Psoas muscle (tissue), 8 donors: Measurements from ENCODE around the gene FAAH. TPM values are rescaled to one million over a fixed set of nuclear protein-coding genes. Genes with fewer than 3 reads are reported as not detected.
"Not testable (repeated sequence)": the region's sequence is repeated elsewhere in the genome, so short reads cannot be mapped to it uniquely, and the experiment has no call there.

Source experiments
- ATAC-seq, 4 donors: fragments of 200-7000 bp; cut with Tn5 transposase; one replicate each; pipeline ENCODE4 v1.9.1; 2020; ENCODE audit warnings: moderate library complexity in 3 of 4, mild to moderate bottlenecking in 2 of 4
- DNase-seq, 2 donors: peaks; one replicate each; pipeline ENCODE4 v3.0.0-alpha.2; 2020
- H3K27ac ChIP-seq: fragments of 200-600 bp; one replicate; pipeline ENCODE4 v1.8.0; 2022
- H3K27me3 ChIP-seq, 3 donors: fragments of 200-600 bp in 1 of 3; one replicate each; pipeline versions ENCODE4 v1.6.1 to v1.8.0; 2013 to 2022; ENCODE audit warnings: low read length in 2 of 3, mild to moderate bottlenecking in 2 of 3, moderate library complexity in 1 of 3; ENCODE audit not compliant: insufficient read depth in 3 of 3
- H3K36me3 ChIP-seq, 2 donors: fragments of 200-600 bp in 1 of 2; one replicate each; pipeline versions ENCODE4 v1.6.1 to v1.8.0; 2013 to 2022; ENCODE audit warnings: low read depth in 1 of 2, mild to moderate bottlenecking in 1 of 2, moderate library complexity in 1 of 2; ENCODE audit not compliant: insufficient read depth in 1 of 2
- H3K4me1 ChIP-seq: fragments of 200-600 bp; one replicate; pipeline ENCODE4 v1.8.0; 2022
- H3K4me3 ChIP-seq: fragments of 200-600 bp; one replicate; pipeline ENCODE4 v1.8.0; 2022; ENCODE audit warnings: mild to moderate bottlenecking
- H3K9me3 ChIP-seq: fragments of 200-600 bp; one replicate; pipeline ENCODE4 v1.8.0; 2022
- CTCF ChIP-seq: fragments of 200-600 bp; IDR thresholded peaks from one replicate; pipeline ENCODE4 v1.8.0; 2022; ENCODE audit warnings: antibody characterized with exemption
- WGBS, 3 donors: extraction: QIAGEN DNeasy Blood & Tissue Kit; methylation state at CpG; one replicate each; pipeline versions ENCODE4 v1.1.6 to v1.1.7; 2013; 5-methylcytosine and 5-hydroxymethylcytosine counted together
- intact Hi-C, 2 donors: fragments of 100-400 bp; cut with DNase I; formaldehyde crosslinking; loops; one replicate each; pipeline versions ENCODE4 v1.11.0 to v1.14.2; 2022
- long read RNA-seq, 2 donors: library from polyadenylated mRNA; unstranded; transcript quantifications; one replicate each; pipeline ENCODE4 v2.0.0, GENCODE V29; 2021
- polyA plus RNA-seq, 3 donors: library from polyadenylated mRNA; stranded (reverse); fragments of 200-250 nt; gene quantifications; one replicate each; pipeline ENCODE4 v1.2.3, GENCODE V29; 2013
- total RNA-seq, 4 donors: library from RNA; stranded (reverse); fragmentation: NEBNext Ultra II Directional in 2 of 4; extraction: Animal tissue kit (Norgen Biotek cat#: 25700) in 2 of 4; gene quantifications; one replicate each; pipeline versions ENCODE4 v1.2.1 to v1.2.4, GENCODE V29; 2021 to 2023
- donor health status: healthy with polysubstance abuse.
- donor health status: DM: no; HTN: no; CAD: no; lungs with moderate emphysema.
- donor health status: Bipolar disorder and iron deficiency.
- donor health status: healthy.
- donor health status: DM: yes; HTN: yes; CAD: no.
- donor health status: DM: no; HTN: no; CAD: no.
- donor health status: DM: no; HTN: no; CAD: no.
- donor health status: DM: yes; HTN: yes; CAD: no.

The FAAH gene
- total RNA-seq = 10 to 100 TPM in 1 of 4 donors, 1 to 10 TPM in 3; 5.0 to 11.0 (median 7.6) TPM
- 1 to 10 TPM; 1.6 to 5.7 (median 5.1) TPM for polyA plus RNA-seq
- long read RNA-seq, donor 1, transcript FAAH-201 (15 exons, 2,094 nt) = major isoform, 13 of 18 reads
- long read RNA-seq, donor 1, partial matches to known transcripts = 1 of 18 reads
- long read RNA-seq, donor 1, other reads (novel, unspliced or antisense) = 4 of 18 reads
- long read RNA-seq, donor 2, transcript FAAH-201 (15 exons, 2,094 nt) = major isoform, 20 of 34 reads
- long read RNA-seq, donor 2, partial matches to known transcripts = 5 of 34 reads
- long read RNA-seq, donor 2, other reads (novel, unspliced or antisense) = 9 of 34 reads

GRCh38 chr1:46394108-46394871 is at the start of gene FAAH:
Gene FAAH (plus strand): TSS chr1:46394317. CDS start chr1:46394349, 32 bp downstream.
- Histone ChIP-seq H3K27ac (peak within 1 kb of the TSS; percentile 77), H3K4me3 (peak within 1 kb of the TSS; percentile 77), H3K27me3 (no peaks in the 10 kb centered on the region), H3K4me1 (peaks cover 25% of the 10 kb centered on the region), H3K9me3 (no peaks in the 10 kb centered on the region), H3K36me3 (no peaks in the 10 kb centered on the region)
- TF ChIP-seq CTCF = no peak
- peak; percentile 86 to 94 (median 91) for ATAC-seq
- peak; percentile 74 to 90 for DNase-seq
- intact Hi-C loops = no loop called here
- 1 to 2% (median 2%) methylated on average over 48 to 75 of the region's 75 CpGs for WGBS, 3 donors

GRCh38 chr1:46344481-46344880 is 49.6 kb upstream of the FAAH start:
- Histone ChIP-seq H3K9me3 (no peaks in the 10 kb centered on the region), H3K4me1 (peaks cover 11% of the 10 kb centered on the region), H3K27ac (no peak overlapping the region), H3K27me3 (no peaks in the 10 kb centered on the region), H3K4me3 (no peak overlapping the region), H3K36me3 (peaks cover 1 to 63% of the 10 kb centered on the region in 2 donors)
- 85 to 90% (median 85%) methylated on average over 3 of the region's 3 CpGs for WGBS, 3 donors
- no peak for ATAC-seq
- no peak for DNase-seq
- intact Hi-C loops = no loop called here
- no peak for TF ChIP-seq CTCF

- ATAC-seq (no peak), DNase-seq (no peak)
- peaks cover 11% of the 10 kb centered on the region for H3K4me1 ChIP-seq
- no peaks in the 10 kb centered on the region for H3K9me3 ChIP-seq
- no peak overlapping the region for H3K4me3 ChIP-seq
- no peaks in the 10 kb centered on the region for H3K27me3 ChIP-seq
- no peak overlapping the region for H3K27ac ChIP-seq
- H3K36me3 ChIP-seq = peaks cover 4 to 71% of the 10 kb centered on the region in 2 donors
- intact Hi-C loops = no loop called here
- no peak for TF ChIP-seq CTCF
These were observed 48.8 kb upstream of the FAAH start for GRCh38 chr1:46345281-46345680.

- intact Hi-C loops = loop anchor here in 1 of 2 donors (10.0 kb wide), 1 partner anchor 108 kb away; the partner anchor contains the start of gene RAD54L
- Histone ChIP-seq H3K27ac (no peak overlapping the region), H3K36me3 (peaks cover 6 to 88% of the 10 kb centered on the region in 2 donors), H3K9me3 (no peaks in the 10 kb centered on the region), H3K27me3 (no peaks in the 10 kb centered on the region), H3K4me3 (no peak overlapping the region), H3K4me1 (peaks cover 4% of the 10 kb centered on the region)
- ATAC-seq = no peak
- TF ChIP-seq CTCF = no peak
- no peak for DNase-seq
- WGBS, 3 donors = 79 to 85% (median 83%) methylated on average over 2 of the region's 2 CpGs
These were observed 41.8 kb upstream of the FAAH start for GRCh38 chr1:46352363-46352762.

GRCh38 chr1:46355920-46356319 is 38.2 kb upstream of the FAAH start:
- not testable (repeated sequence) for ATAC-seq, H3K27ac ChIP-seq, H3K9me3 ChIP-seq, DNase-seq, H3K27me3 ChIP-seq, H3K4me1 ChIP-seq, H3K4me3 ChIP-seq
- H3K36me3 ChIP-seq = peaks cover 10 to 92% of the 10 kb centered on the region in 2 donors
- WGBS, 3 donors = 89 to 97% (median 89%) methylated on average over 5 of the region's 5 CpGs
- intact Hi-C loops = loop anchor here in 1 of 2 donors (10.0 kb wide), 1 partner anchor 111 kb away; the partner anchor contains the start of gene RAD54L
